Adrenal gland (tissue), 5 donors: ENCODE measurements around the gene BRAT1.

Experiments used
- CTCF ChIP-seq, 6 experiments: fragments of 450-650 bp in 4 of 6; fragments of 200-600 bp in 2 of 6; sonication (generic) in 1 of 6; IDR thresholded peaks; 1 replicate in 5 of 6; 2 replicates in 1 of 6; pipeline versions ENCODE4 v1.5.1 to v1.8.0; 2016 to 2021; ENCODE audit warnings: antibody characterized with exemption in 6 of 6, mild to moderate bottlenecking in 2 of 6, moderate library complexity in 1 of 6
- POLR2A ChIP-seq, 2 donors: fragments of 450-650 bp; IDR thresholded peaks; one replicate each; pipeline ENCODE4 v1.6.1; 2017; ENCODE audit warnings: antibody characterized with exemption in 2 of 2, mild to moderate bottlenecking in 2 of 2, moderate library complexity in 1 of 2
- donor health status: DM: no; HTN: no; CAD: no.

- TF ChIP-seq CTCF (IDR thresholded peaks at IDR 0.05) (no peak), POLR2A (IDR thresholded peaks at IDR 0.05) (no peak)
Measured at GRCh38 chr7:2540641-2541051, 14.7 kb downstream of the BRAT1 start.
